Transverse colon (tissue), 4 donors: Measurements from ENCODE around the gene CYBB. TPM values are rescaled to one million over a fixed set of nuclear protein-coding genes. Genes with fewer than 3 reads are reported as not detected.
"Not testable (repeated sequence)": the region's sequence is repeated elsewhere in the genome, so short reads cannot be mapped to it uniquely, and the experiment has no call there.

Source experiments
- DNase-seq: peaks from one replicate; pipeline ENCODE4 v3.0.0-alpha.2; 2019
- H3K27ac ChIP-seq, 4 donors: fragments of 200-600 bp; sonication (generic); 2 replicates each; pipeline ENCODE4 v1.5.1; 2016 to 2018; ENCODE audit warnings: inconsistent platforms in 4 of 4
- H3K27me3 ChIP-seq: fragments of 200-600 bp; sonication (generic); 2 replicates; pipeline ENCODE4 v1.5.1; 2017; ENCODE audit warnings: inconsistent platforms
- H3K36me3 ChIP-seq, 4 donors: fragments of 200-600 bp; sonication (generic); 2 replicates each; pipeline ENCODE4 v1.5.1; 2017 to 2019; ENCODE audit warnings: inconsistent platforms in 4 of 4
- H3K4me1 ChIP-seq, 4 donors: fragments of 200-600 bp; sonication (generic); 2 replicates each; pipeline ENCODE4 v1.5.1; 2017 to 2020; ENCODE audit warnings: inconsistent platforms in 4 of 4
- H3K4me3 ChIP-seq, 4 donors: fragments of 200-600 bp; sonication (generic); 1 replicate in 1 of 4; 2 replicates in 3 of 4; pipeline versions ENCODE4 v1.5.1 to v1.6.1; 2017 to 2019; ENCODE audit warnings: inconsistent platforms in 4 of 4
- H3K9me3 ChIP-seq, 2 donors: fragments of 200-600 bp; sonication (generic); 2 replicates each; pipeline ENCODE4 v1.5.1; 2017 to 2019; ENCODE audit warnings: inconsistent platforms in 2 of 2
- EP300 ChIP-seq: sonication (generic); formaldehyde crosslinking; IDR thresholded peaks from one replicate; pipeline ENCODE4 v1.6.1; 2017; ENCODE audit warnings: antibody characterized with exemption, low read depth
- POLR2A ChIP-seq: fragments of 450-650 bp; IDR thresholded peaks from one replicate; pipeline ENCODE4 v1.6.1; 2016; ENCODE audit warnings: antibody characterized with exemption, mild to moderate bottlenecking, moderate library complexity
- POLR2AphosphoS5 ChIP-seq, 3 donors: sonication (generic); formaldehyde crosslinking; IDR thresholded peaks; one replicate each; pipeline ENCODE4 v1.6.1; 2016; ENCODE audit warnings: antibody characterized with exemption in 3 of 3
- WGBS, 2 donors: methylation state at CpG; one replicate each; pipeline ENCODE4 v1.1.5; 2018; ENCODE audit warnings: low coverage in 1 of 2; 5-methylcytosine and 5-hydroxymethylcytosine counted together
- in situ Hi-C, 4 donors: fragments of 200-750 bp; cut with MboI; loops; one replicate each; pipeline versions ENCODE4 v1.15.0 to v1.15.1; 2017; ENCODE audit warnings: low sequenced_read_pairs in 3 of 4, low pct_ligation_motif_present in 1 of 4, low pct_unique_long_range_greater_than_20kb in 1 of 4
- intact Hi-C: fragments of 100-400 bp; cut with DNase I; formaldehyde crosslinking; loops from one replicate; pipeline ENCODE4 v1.15.1; 2023; ENCODE audit warnings: low total_unique reads
- total RNA-seq, 4 donors: library from RNA; depleted of rRNA; stranded (reverse); fragments of >200 nt; gene quantifications; one replicate each; pipeline ENCODE4 v1.1.0, GENCODE V29; 2016
- TF ChIP-seq, protein P1 (sequence below), 5 experiments: fragments of 200-600 bp in 3 of 5; fragments of 450-650 bp in 2 of 5; sonication (generic) in 3 of 5; IDR thresholded peaks; 1 replicate in 2 of 5; 2 replicates in 3 of 5; pipeline ENCODE4 v1.5.1; 2016 to 2017; ENCODE audit warnings: antibody characterized with exemption in 5 of 5, inconsistent platforms in 3 of 5, mild to moderate bottlenecking in 2 of 5, moderate library complexity in 1 of 5

Gene CYBB
- total RNA-seq, 4 donors from 2014 or later = 3.8 to 21.7 (median 14.9) TPM

DNA sequence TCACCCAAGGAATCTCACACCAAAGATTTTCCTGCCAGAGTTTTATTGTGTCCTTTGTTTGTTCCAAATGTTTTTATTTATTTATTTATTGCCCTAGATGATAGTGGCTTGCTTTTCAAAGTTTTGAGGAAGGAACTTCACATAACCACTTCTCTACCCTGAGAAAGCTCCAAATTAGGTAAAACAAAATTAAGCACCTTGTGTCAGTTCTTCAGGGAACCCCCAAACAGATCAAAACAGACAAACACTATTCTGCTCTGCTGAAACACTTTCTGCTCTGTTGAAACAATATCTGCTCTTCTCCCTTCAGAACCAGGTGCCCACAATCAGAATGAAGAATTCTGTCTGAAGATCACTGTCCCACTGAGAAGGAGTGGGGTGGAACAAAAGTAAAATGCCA is 16.5 kb upstream of the CYBB start:
- Histone ChIP-seq H3K27ac (no peak overlapping the region), H3K9me3 (no peaks in the 10 kb centered on the region), H3K27me3 (no peaks in the 10 kb centered on the region), H3K4me3 (no peak overlapping the region), H3K4me1 (no peaks in the 10 kb centered on the region), H3K36me3 (no peaks in the 10 kb centered on the region)
- DNase-seq = no peak
- intact Hi-C loops = loop anchor here (10.0 kb wide), 1 partner anchor 61 kb away; no protein-coding TSS in a partner anchor
- in situ Hi-C loops = no loop called here
- TF ChIP-seq, protein P1, sequence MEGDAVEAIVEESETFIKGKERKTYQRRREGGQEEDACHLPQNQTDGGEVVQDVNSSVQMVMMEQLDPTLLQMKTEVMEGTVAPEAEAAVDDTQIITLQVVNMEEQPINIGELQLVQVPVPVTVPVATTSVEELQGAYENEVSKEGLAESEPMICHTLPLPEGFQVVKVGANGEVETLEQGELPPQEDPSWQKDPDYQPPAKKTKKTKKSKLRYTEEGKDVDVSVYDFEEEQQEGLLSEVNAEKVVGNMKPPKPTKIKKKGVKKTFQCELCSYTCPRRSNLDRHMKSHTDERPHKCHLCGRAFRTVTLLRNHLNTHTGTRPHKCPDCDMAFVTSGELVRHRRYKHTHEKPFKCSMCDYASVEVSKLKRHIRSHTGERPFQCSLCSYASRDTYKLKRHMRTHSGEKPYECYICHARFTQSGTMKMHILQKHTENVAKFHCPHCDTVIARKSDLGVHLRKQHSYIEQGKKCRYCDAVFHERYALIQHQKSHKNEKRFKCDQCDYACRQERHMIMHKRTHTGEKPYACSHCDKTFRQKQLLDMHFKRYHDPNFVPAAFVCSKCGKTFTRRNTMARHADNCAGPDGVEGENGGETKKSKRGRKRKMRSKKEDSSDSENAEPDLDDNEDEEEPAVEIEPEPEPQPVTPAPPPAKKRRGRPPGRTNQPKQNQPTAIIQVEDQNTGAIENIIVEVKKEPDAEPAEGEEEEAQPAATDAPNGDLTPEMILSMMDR (IDR thresholded peaks at IDR 0.05) = no peak
- TF ChIP-seq POLR2AphosphoS5 (IDR thresholded peaks at IDR 0.05) (no peak), POLR2A (no peak), EP300 (no peak)

DNA sequence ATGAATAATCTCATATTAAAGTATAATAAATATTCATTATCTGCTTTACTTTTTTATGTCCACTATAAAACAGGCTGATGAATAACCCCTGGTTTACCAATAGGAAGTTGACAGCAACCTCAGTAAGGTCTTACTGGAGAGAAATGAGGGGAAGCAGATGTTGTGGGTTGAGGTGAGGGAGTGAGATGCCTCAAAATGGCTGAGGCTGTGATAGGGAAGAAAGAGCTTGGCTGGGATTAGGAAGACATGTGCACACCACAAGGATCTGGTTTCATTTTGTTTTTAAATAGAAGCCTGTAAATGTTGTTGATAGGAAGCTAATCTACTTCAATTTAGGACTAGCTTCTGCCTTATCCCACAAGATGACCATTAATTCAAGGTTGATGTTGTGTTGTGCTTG is 14.4 kb upstream of the CYBB start:
- TF ChIP-seq POLR2A (no peak), EP300 (no peak), POLR2AphosphoS5 (IDR thresholded peaks at IDR 0.05) (no peak)
- TF ChIP-seq, protein P1 (IDR thresholded peaks at IDR 0.05) = no peak
- intact Hi-C loops (loop anchor here (10.0 kb wide), 1 partner anchor 59 kb away; no protein-coding TSS in a partner anchor), in situ Hi-C loops (no loop called here)
- no peak overlapping the region for H3K27ac ChIP-seq
- no peak overlapping the region for H3K4me3 ChIP-seq
- no peak for DNase-seq
- no peaks in the 10 kb centered on the region for H3K9me3 ChIP-seq
- no peaks in the 10 kb centered on the region for H3K27me3 ChIP-seq
- no peaks in the 10 kb centered on the region for H3K36me3 ChIP-seq
- H3K4me1 ChIP-seq = no peaks in the 10 kb centered on the region

DNA sequence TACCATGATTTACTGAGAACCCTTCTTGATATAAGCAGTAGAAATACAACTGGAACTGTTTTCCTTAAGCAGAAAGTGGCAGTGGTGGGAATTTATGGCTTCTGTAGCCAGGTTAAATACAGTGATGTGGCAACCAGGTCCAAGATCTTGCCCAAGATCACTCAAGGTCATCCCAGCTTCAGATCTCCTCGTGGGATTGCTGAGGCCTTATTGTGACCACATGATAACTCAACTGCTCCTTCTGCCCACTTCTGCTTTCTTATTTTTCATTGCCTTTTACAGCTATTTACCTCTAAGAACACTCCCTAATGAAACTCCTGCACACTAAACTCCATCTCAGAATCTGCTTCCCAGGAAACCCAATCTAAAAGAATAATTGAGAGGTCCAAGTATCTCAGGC is 12.4 kb upstream of the CYBB start:
- no peak overlapping the region for H3K27ac ChIP-seq
- intact Hi-C loops (loop anchor here (10.0 kb wide), 1 partner anchor 57 kb away; no protein-coding TSS in a partner anchor), in situ Hi-C loops (no loop called here)
- no peaks in the 10 kb centered on the region for H3K36me3 ChIP-seq
- H3K27me3 ChIP-seq = no peaks in the 10 kb centered on the region
- H3K9me3 ChIP-seq = no peaks in the 10 kb centered on the region
- H3K4me3 ChIP-seq = no peak overlapping the region
- no peak for DNase-seq
- H3K4me1 ChIP-seq = no peaks in the 10 kb centered on the region
- 31% methylated on average over 1 of the region's 1 CpG; no CpG with 5 or more reads in 1 of the 2 donors for WGBS, 2 donors
- no peak for TF ChIP-seq POLR2AphosphoS5 (IDR thresholded peaks at IDR 0.05)
- no peak for TF ChIP-seq POLR2A
- TF ChIP-seq, protein P1 (IDR thresholded peaks at IDR 0.05) = no peak
- TF ChIP-seq EP300 = no peak

DNA sequence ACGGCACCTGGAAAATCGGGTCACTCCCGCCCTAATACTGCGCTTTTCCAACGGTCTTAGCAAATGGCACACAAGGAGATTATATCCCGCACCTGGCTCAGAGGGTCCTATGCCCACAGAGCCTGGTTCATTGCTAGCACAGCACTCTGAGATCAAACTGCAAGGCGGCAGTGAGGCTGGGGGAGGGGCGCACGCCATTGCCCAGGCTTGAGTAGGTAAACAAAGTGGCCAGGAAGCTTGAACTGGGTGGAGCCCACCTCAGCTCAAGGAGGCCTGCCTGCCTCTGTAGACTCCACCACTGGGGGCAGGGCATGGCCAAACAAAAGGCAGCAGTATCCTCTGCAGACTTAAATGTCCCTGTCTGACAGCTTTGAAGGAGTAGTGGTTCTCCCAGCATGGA is 11.0 kb upstream of the CYBB start:
- 97% methylated on average over 9 of the region's 9 CpGs; no CpG with 5 or more reads in 1 of the 2 donors for WGBS, 2 donors
- intact Hi-C loops = loop anchor here (10.0 kb wide), 1 partner anchor 56 kb away; no protein-coding TSS in a partner anchor
- H3K36me3 ChIP-seq, H3K27ac ChIP-seq, H3K4me3 ChIP-seq, H3K4me1 ChIP-seq, in situ Hi-C loops, H3K27me3 ChIP-seq, DNase-seq, H3K9me3 ChIP-seq: not testable (repeated sequence)

DNA sequence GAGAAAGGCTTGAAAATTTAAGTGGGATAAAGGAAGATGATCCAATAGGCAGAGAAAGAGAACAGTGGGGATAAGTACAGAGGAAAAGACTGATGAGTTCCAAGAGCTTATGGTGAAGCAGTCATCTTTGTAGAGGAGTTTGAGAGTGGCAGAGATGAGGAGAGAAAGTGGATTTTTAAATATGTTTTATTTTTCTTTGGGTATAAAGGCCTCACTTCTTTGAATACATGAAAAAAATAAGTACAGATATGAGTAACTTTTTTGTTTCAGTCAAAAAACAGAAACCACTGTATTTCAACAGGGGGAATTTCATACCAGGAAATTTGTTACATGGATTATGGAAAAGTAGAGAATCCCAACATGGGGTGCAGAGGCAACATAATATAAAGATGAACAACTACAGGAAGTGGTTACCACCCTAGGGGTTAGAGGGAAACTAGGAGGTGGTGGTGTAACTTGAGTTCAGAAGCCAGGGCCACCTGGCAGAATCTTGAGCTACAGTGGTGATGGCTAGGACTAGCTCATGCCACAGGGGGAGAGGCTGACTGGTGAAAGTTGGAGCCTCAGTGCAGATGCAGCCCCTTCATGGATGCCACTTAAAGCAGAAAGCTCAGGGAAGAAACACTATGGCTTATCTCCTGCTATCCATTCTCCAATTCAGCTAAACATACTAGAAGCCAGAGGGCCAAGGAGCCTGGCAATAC is 3.4 kb upstream of the CYBB start:
- intact Hi-C loops (no loop called here), in situ Hi-C loops (no loop called here)
- H3K9me3 ChIP-seq = no peaks in the 10 kb centered on the region
- H3K36me3 ChIP-seq = no peaks in the 10 kb centered on the region
- H3K27ac ChIP-seq = no peak overlapping the region
- DNase-seq = no peak
- no peaks in the 10 kb centered on the region for H3K27me3 ChIP-seq
- no peaks in the 10 kb centered on the region for H3K4me1 ChIP-seq
- no peak for TF ChIP-seq EP300
- no peak for TF ChIP-seq POLR2A
- TF ChIP-seq POLR2AphosphoS5 (IDR thresholded peaks at IDR 0.05) = no peak
- TF ChIP-seq, protein P1 (IDR thresholded peaks at IDR 0.05) = no peak
- no peak overlapping the region for H3K4me3 ChIP-seq
